GM23338 (cell line): Measurements from ENCODE around the gene CRYBG2. TPM values are rescaled to one million over a fixed set of nuclear protein-coding genes. Genes with fewer than 3 reads are reported as not detected.

Experiments
- ATAC-seq: fragments of 200-7000 bp; cut with Tn5 transposase; 3 replicates; pipeline ENCODE4 v1.9.1; 2020
- DNase-seq: peaks from one replicate; pipeline ENCODE4 v3.0.0-alpha.2; 2015; ENCODE audit warnings: low spot score
- H2AFZ ChIP-seq: fragments of 200-600 bp; sonication (generic); 2 replicates; pipeline ENCODE4 v1.8.0; 2016; ENCODE audit warnings: antibody characterized with exemption, mild to moderate bottlenecking, moderate library complexity
- H3F3A ChIP-seq: fragments of 200-600 bp; sonication (generic); replicated peaks from 2 replicates; pipeline ENCODE4 v1.8.0; 2017; ENCODE audit warnings: antibody characterized with exemption, mixed run types, low read depth
- H3K27ac ChIP-seq: fragments of 200-600 bp; sonication (generic); 2 replicates; pipeline ENCODE4 v1.6.1; 2016; ENCODE audit warnings: low read depth
- H3K27me3 ChIP-seq: fragments of 200-600 bp; sonication (generic); 2 replicates; pipeline ENCODE4 v1.8.0; 2016; ENCODE audit warnings: mild to moderate bottlenecking, mixed run types, moderate library complexity; ENCODE audit not compliant: insufficient read depth
- H3K36me3 ChIP-seq: fragments of 200-600 bp; sonication (generic); 2 replicates; pipeline ENCODE4 v1.8.0; 2016; ENCODE audit warnings: mild to moderate bottlenecking; ENCODE audit not compliant: insufficient read depth
- H3K4me1 ChIP-seq: fragments of 200-600 bp; sonication (generic); 2 replicates; pipeline ENCODE4 v1.8.0; 2016; ENCODE audit warnings: mild to moderate bottlenecking, moderate library complexity; ENCODE audit not compliant: insufficient read depth
- H3K4me2 ChIP-seq: fragments of 200-600 bp; sonication (generic); 2 replicates; pipeline ENCODE4 v1.7.1; 2017; ENCODE audit warnings: mixed run types
- H3K4me3 ChIP-seq: fragments of 200-600 bp; sonication (generic); 2 replicates; pipeline ENCODE4 v1.6.1; 2016; ENCODE audit warnings: mixed run types
- H3K79me2 ChIP-seq: fragments of 200-600 bp; sonication (generic); replicated peaks from 2 replicates; pipeline ENCODE4 v1.8.0; 2017; ENCODE audit warnings: mild to moderate bottlenecking; ENCODE audit not compliant: insufficient read depth
- H3K9me2 ChIP-seq: fragments of 200-600 bp; sonication (generic); 2 replicates; pipeline ENCODE4 v1.8.0; 2017; ENCODE audit not compliant: insufficient read depth
- H4K20me1 ChIP-seq: fragments of 200-600 bp; sonication (generic); replicated peaks from 2 replicates; pipeline ENCODE4 v1.8.0; 2017; ENCODE audit warnings: mild to moderate bottlenecking; ENCODE audit not compliant: insufficient read depth
- H3K27ac Mint-ChIP-seq: 2 replicates; pipeline ENCODE4 v1.8.0; 2020; ENCODE audit warnings: inconsistent platforms, mild to moderate bottlenecking, moderate library complexity, mixed read lengths
- H3K27me3 Mint-ChIP-seq: 3 replicates; pipeline ENCODE4 v1.8.0; 2022; ENCODE audit warnings: low read depth, mild to moderate bottlenecking, moderate library complexity, mixed read lengths, inconsistent platforms; ENCODE audit not compliant: insufficient read depth, poor library complexity
- H3K36me3 Mint-ChIP-seq: 3 replicates; pipeline ENCODE4 v1.8.0; 2021; ENCODE audit warnings: low read depth, mild to moderate bottlenecking, inconsistent platforms, moderate library complexity, mixed read lengths
- H3K4me1 Mint-ChIP-seq: 3 replicates; pipeline ENCODE4 v1.8.0; 2020; ENCODE audit warnings: mild to moderate bottlenecking, inconsistent platforms, mixed read lengths
- H3K4me3 Mint-ChIP-seq: 3 replicates; pipeline ENCODE4 v1.8.0; 2021; ENCODE audit warnings: moderate library complexity, mild to moderate bottlenecking, inconsistent platforms, mixed read lengths
- H3K9me3 Mint-ChIP-seq: 3 replicates; pipeline ENCODE4 v1.8.0; 2020; ENCODE audit warnings: moderate library complexity, mild to moderate bottlenecking, inconsistent platforms, mixed read lengths
- CREB1 ChIP-seq: fragments of 250-450 bp; sonication (Bioruptor Pico); IDR thresholded peaks from 2 replicates; pipeline ENCODE4 v1.5.0; 2020; ENCODE audit warnings: low read depth, mild to moderate bottlenecking, moderate library complexity
- ETS1 ChIP-seq: IDR thresholded peaks from 2 replicates; pipeline ENCODE4 v1.6.1; 2016; ENCODE audit warnings: antibody characterized with exemption
- JUNB ChIP-seq: IDR thresholded peaks from one replicate; pipeline ENCODE4 v1.6.1; 2016; ENCODE audit warnings: antibody characterized with exemption; ENCODE audit not compliant: unreplicated experiment
- NANOG ChIP-seq: IDR thresholded peaks from 2 replicates; pipeline ENCODE4 v1.6.1; 2016; ENCODE audit warnings: antibody characterized with exemption, borderline replicate concordance
- POLR2AphosphoS5 ChIP-seq: IDR thresholded peaks from 2 replicates; pipeline ENCODE4 v1.6.1; 2016; ENCODE audit warnings: antibody characterized with exemption, low read depth
- STAT1 ChIP-seq: IDR thresholded peaks from one replicate; pipeline ENCODE4 v1.6.1; 2016; ENCODE audit warnings: antibody characterized with exemption; ENCODE audit not compliant: unreplicated experiment
- ZNF114 ChIP-seq: fragments of 250-450 bp; sonication (Bioruptor Pico); IDR thresholded peaks from 2 replicates; pipeline ENCODE4 v1.5.0; 2020; ENCODE audit warnings: mild to moderate bottlenecking, moderate library complexity
- ZNF331 ChIP-seq: fragments of 250-450 bp; sonication (Bioruptor Pico); IDR thresholded peaks from 2 replicates; pipeline ENCODE4 v1.5.0; 2020; ENCODE audit warnings: low read depth, mild to moderate bottlenecking, moderate library complexity
- polyA plus RNA-seq: library from polyadenylated mRNA; unstranded; fragments of >200 nt; fragmentation: Nextera tagmentation; extraction: Ambion mirVana; gene quantifications from 2 replicates; pipeline ENCODE4 v1.2.1, GENCODE V29; 2016
- total RNA-seq: library from RNA; depleted of rRNA; stranded (reverse); fragments of >200 nt; shearing (Covaris generic); gene quantifications from 2 replicates; pipeline ENCODE4 v1.2.3, GENCODE V29; 2014
- TF ChIP-seq, protein P1 (sequence below): IDR thresholded peaks from one replicate; pipeline ENCODE4 v1.6.1; 2018; ENCODE audit warnings: antibody characterized with exemption; ENCODE audit not compliant: unreplicated experiment
- TF ChIP-seq, protein P2 (sequence below), 2 experiments: fragments of 200-600 bp in 1 of 2; sonication (generic) in 1 of 2; conservative IDR thresholded peaks; 2 replicates each; pipeline versions ENCODE4 v1.5.1 to v1.6.1; 2016 to 2017; ENCODE audit warnings: antibody characterized with exemption in 2 of 2, low read depth in 2 of 2, mild to moderate bottlenecking in 2 of 2, moderate library complexity in 1 of 2

The CRYBG2 gene
- total and polyA plus RNA-seq, 2 experiments from 2014 or later, result 17.6 to 18.4 TPM

DNA sequence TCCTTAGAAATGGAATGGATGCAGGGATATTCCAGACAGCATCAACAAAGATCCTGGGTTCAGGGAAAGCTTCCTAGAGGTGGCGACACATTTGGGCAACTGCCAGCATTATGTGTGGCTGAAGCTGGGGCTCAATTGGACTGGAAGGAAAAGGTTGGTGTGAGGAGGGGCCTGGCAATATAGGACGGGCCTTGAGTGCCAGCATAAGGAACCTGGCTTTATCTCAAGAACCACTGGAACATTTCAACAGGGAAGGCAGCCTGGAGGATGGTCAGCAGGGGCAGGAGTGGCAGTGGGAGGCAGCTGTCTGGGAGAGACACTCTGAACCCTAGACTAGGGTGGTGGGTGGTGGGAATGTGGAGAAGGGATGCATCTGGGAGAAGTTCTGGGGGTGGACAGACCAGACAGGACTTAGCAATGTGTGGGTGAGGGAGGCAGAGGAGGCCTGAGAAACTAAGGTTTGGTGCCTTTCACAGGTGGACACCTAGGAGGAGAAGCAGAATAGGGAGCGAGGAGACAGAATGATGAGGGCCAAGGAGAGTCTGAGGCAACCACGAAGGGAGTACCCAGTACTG, 70.6 kb downstream of the CRYBG2 start:
- Histone ChIP-seq H3K36me3 (peaks cover 4% of the 10 kb centered on the region; the same call in 1 of the 2 replicates), H3K4me1 (peaks cover 20% of the 10 kb centered on the region), H2AFZ (no peak overlapping the region), H3K79me2 (no peaks in the 10 kb centered on the region), H3K9me2 (no peaks in the 10 kb centered on the region), H4K20me1 (0 out of 2 replicates have a peak, but pooled peaks cover 3% of the 10 kb centered on the region), H3F3A (peaks cover 8% of the 10 kb centered on the region), H3K27ac (no peak overlapping the region), H3K4me2 (no peak overlapping the region), H3K27me3 (no peaks in the 10 kb centered on the region), H3K4me3 (no peak overlapping the region)
- peaks cover 29% of the 10 kb centered on the region for H3K27me3 Mint-ChIP-seq
- no peaks in the 10 kb centered on the region; the same call in 2 of the 3 replicates for H3K9me3 Mint-ChIP-seq
- no peak for TF ChIP-seq CREB1 (CRISPR knock-in tag)
- TF ChIP-seq, protein P1, sequence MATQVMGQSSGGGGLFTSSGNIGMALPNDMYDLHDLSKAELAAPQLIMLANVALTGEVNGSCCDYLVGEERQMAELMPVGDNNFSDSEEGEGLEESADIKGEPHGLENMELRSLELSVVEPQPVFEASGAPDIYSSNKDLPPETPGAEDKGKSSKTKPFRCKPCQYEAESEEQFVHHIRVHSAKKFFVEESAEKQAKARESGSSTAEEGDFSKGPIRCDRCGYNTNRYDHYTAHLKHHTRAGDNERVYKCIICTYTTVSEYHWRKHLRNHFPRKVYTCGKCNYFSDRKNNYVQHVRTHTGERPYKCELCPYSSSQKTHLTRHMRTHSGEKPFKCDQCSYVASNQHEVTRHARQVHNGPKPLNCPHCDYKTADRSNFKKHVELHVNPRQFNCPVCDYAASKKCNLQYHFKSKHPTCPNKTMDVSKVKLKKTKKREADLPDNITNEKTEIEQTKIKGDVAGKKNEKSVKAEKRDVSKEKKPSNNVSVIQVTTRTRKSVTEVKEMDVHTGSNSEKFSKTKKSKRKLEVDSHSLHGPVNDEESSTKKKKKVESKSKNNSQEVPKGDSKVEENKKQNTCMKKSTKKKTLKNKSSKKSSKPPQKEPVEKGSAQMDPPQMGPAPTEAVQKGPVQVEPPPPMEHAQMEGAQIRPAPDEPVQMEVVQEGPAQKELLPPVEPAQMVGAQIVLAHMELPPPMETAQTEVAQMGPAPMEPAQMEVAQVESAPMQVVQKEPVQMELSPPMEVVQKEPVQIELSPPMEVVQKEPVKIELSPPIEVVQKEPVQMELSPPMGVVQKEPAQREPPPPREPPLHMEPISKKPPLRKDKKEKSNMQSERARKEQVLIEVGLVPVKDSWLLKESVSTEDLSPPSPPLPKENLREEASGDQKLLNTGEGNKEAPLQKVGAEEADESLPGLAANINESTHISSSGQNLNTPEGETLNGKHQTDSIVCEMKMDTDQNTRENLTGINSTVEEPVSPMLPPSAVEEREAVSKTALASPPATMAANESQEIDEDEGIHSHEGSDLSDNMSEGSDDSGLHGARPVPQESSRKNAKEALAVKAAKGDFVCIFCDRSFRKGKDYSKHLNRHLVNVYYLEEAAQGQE, result no peak
- TF ChIP-seq POLR2AphosphoS5, result no peak
- TF ChIP-seq, protein P2, sequence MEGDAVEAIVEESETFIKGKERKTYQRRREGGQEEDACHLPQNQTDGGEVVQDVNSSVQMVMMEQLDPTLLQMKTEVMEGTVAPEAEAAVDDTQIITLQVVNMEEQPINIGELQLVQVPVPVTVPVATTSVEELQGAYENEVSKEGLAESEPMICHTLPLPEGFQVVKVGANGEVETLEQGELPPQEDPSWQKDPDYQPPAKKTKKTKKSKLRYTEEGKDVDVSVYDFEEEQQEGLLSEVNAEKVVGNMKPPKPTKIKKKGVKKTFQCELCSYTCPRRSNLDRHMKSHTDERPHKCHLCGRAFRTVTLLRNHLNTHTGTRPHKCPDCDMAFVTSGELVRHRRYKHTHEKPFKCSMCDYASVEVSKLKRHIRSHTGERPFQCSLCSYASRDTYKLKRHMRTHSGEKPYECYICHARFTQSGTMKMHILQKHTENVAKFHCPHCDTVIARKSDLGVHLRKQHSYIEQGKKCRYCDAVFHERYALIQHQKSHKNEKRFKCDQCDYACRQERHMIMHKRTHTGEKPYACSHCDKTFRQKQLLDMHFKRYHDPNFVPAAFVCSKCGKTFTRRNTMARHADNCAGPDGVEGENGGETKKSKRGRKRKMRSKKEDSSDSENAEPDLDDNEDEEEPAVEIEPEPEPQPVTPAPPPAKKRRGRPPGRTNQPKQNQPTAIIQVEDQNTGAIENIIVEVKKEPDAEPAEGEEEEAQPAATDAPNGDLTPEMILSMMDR (conservative IDR thresholded peaks at IDR 0.05; ENCODE audit: low read depth in 2 of 2), result no peak
- TF ChIP-seq ZNF331 (CRISPR knock-in tag), result no peak
- peaks cover 8% of the 10 kb centered on the region for H3K36me3 Mint-ChIP-seq
- no peak for DNase-seq
- no peak for ATAC-seq
- no peak overlapping the region; the same call in 1 of the 2 replicates for H3K27ac Mint-ChIP-seq
- H3K4me3 Mint-ChIP-seq, result no peak overlapping the region
- peaks cover 43% of the 10 kb centered on the region for H3K4me1 Mint-ChIP-seq

GRCh38 chr1:26282401-26282918, 71.5 kb downstream of the CRYBG2 start:
- Histone ChIP-seq H3K27me3 (no peaks in the 10 kb centered on the region), H3K4me1 (peaks cover 20% of the 10 kb centered on the region), H3K27ac (0 out of 2 replicates have a peak overlapping the region, but pooled peaks have one; percentile 66), H4K20me1 (0 out of 2 replicates have a peak, but pooled peaks cover 3% of the 10 kb centered on the region), H3K36me3 (peaks cover 4% of the 10 kb centered on the region), H2AFZ (no peak overlapping the region), H3K4me2 (peak overlapping the region; percentile 92), H3K9me2 (no peaks in the 10 kb centered on the region), H3F3A (peaks cover 12% of the 10 kb centered on the region), H3K4me3 (peak overlapping the region; percentile 85), H3K79me2 (no peaks in the 10 kb centered on the region)
- Mint-ChIP-seq H3K27ac (no peak overlapping the region), H3K36me3 (peaks cover 17% of the 10 kb centered on the region), H3K9me3 (no peaks in the 10 kb centered on the region; the same call in 2 of the 3 replicates), H3K27me3 (peaks cover 29% of the 10 kb centered on the region), H3K4me3 (peak overlapping the region; percentile 61; the same call in 2 of the 3 replicates), H3K4me1 (peaks cover 43% of the 10 kb centered on the region)
- DNase-seq (peak; percentile 56), ATAC-seq (peak; percentile 8)
- TF ChIP-seq STAT1 (no peak), ETS1 (no peak), ZNF114 (CRISPR knock-in tag) (no peak), JUNB (no peak), CREB1 (CRISPR knock-in tag) (no peak), POLR2AphosphoS5 (no peak), NANOG (no peak)
- TF ChIP-seq, protein P1, result no peak
- TF ChIP-seq, protein P2 (conservative IDR thresholded peaks at IDR 0.05; ENCODE audit: low read depth in 2 of 2), result no peak
